ENCODE data around the gene MAP1S.

DNA sequence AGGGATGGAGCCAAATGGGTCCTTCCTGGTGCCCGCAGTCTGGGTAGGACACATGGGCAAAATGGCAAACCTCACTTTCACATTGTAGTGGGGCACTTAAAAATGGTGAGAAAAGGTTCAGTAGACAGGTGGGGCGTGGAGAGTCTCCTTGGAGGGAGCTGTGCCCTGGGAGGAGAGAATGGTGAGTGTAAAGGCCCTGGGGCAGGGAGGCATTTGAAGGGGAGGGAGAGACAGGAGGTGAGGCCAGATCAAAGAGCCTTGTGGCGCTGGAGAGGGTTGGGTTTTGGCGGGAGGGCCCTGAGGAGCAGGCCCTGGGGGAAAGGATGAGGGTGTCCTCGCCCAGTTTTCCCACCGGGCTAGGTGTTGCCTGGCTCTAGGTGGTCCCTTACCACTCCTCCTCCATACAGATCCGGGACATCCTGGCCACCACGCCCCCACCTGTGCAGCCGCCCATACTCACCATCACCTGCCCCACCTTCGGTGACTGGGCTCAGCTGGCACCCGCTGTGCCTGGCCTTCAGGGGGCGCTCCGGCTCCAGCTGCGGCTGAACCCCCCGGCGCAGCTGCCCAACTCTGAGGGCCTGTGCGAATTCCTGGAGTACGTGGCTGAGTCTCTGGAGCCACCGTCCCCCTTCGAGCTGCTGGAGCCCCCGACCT is 6.3 kb downstream of the MAP1S start:
- TF ChIP-seq, protein P1, sequence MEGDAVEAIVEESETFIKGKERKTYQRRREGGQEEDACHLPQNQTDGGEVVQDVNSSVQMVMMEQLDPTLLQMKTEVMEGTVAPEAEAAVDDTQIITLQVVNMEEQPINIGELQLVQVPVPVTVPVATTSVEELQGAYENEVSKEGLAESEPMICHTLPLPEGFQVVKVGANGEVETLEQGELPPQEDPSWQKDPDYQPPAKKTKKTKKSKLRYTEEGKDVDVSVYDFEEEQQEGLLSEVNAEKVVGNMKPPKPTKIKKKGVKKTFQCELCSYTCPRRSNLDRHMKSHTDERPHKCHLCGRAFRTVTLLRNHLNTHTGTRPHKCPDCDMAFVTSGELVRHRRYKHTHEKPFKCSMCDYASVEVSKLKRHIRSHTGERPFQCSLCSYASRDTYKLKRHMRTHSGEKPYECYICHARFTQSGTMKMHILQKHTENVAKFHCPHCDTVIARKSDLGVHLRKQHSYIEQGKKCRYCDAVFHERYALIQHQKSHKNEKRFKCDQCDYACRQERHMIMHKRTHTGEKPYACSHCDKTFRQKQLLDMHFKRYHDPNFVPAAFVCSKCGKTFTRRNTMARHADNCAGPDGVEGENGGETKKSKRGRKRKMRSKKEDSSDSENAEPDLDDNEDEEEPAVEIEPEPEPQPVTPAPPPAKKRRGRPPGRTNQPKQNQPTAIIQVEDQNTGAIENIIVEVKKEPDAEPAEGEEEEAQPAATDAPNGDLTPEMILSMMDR (IDR thresholded peaks at IDR 0.05; ENCODE audit: insufficient read depth, low read length): no peak
- no peak for TF ChIP-seq POLR2AphosphoS5 (IDR thresholded peaks at IDR 0.05; ENCODE audit: low read depth)

Data from HL-60 (cell line).